Fibroblast of the aortic adventitia (primary cell): ENCODE results near the gene GCNT3. TPM values are rescaled to one million over a fixed set of nuclear protein-coding genes. Genes with fewer than 3 reads are reported as not detected.
"Not testable (repeated sequence)": the region's sequence is repeated elsewhere in the genome, so short reads cannot be mapped to it uniquely, and the experiment has no call there.

Experiments
- DNase-seq: peaks from one replicate; pipeline ENCODE4 v3.0.0-alpha.2; 2010; ENCODE audit warnings: low read depth
- H3K4me3 ChIP-seq: 2 replicates; pipeline ENCODE4 v1.5.1; 2011; ENCODE audit warnings: low read depth, mild to moderate bottlenecking, control low read depth, low read length, moderate library complexity
- total RNA-seq: library from RNA; depleted of rRNA; stranded (reverse); fragments of >200 nt; gene quantifications from 2 replicates; pipeline ENCODE4 v1.2.3, GENCODE V29; 2012; ENCODE audit warnings: low replicate concordance
- TF ChIP-seq, protein P1 (sequence below): IDR thresholded peaks from 2 replicates; pipeline ENCODE4 v1.5.1; 2011; ENCODE audit warnings: mild to moderate bottlenecking, low read length, control low read depth, inconsistent platforms; ENCODE audit not compliant: insufficient read depth

GCNT3 gene
- total RNA-seq, 1 donor, result 0.27 TPM

DNA sequence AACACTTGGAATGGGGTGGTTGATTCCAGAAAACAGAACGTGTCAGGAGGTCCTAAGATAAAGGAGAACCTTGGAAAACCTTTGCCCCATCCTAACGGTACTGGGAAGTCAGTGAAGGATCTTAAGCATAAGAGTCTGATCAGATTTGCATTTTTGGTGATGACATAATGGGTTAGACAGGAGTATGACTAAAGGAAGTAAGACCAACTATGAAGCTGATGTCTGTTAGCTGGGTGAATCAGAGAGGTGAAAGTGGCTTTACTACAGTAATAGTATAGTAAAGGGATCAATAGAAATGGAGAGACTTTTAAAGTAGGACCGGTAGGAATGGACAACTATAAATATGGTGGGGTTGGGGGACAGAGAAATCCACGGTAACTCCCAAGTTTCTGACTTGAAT lies 33.2 kb downstream of the GCNT3 start:
- TF ChIP-seq, protein P1, sequence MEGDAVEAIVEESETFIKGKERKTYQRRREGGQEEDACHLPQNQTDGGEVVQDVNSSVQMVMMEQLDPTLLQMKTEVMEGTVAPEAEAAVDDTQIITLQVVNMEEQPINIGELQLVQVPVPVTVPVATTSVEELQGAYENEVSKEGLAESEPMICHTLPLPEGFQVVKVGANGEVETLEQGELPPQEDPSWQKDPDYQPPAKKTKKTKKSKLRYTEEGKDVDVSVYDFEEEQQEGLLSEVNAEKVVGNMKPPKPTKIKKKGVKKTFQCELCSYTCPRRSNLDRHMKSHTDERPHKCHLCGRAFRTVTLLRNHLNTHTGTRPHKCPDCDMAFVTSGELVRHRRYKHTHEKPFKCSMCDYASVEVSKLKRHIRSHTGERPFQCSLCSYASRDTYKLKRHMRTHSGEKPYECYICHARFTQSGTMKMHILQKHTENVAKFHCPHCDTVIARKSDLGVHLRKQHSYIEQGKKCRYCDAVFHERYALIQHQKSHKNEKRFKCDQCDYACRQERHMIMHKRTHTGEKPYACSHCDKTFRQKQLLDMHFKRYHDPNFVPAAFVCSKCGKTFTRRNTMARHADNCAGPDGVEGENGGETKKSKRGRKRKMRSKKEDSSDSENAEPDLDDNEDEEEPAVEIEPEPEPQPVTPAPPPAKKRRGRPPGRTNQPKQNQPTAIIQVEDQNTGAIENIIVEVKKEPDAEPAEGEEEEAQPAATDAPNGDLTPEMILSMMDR, result no peak
- no peak for DNase-seq
- no peak overlapping the region for H3K4me3 ChIP-seq

DNA sequence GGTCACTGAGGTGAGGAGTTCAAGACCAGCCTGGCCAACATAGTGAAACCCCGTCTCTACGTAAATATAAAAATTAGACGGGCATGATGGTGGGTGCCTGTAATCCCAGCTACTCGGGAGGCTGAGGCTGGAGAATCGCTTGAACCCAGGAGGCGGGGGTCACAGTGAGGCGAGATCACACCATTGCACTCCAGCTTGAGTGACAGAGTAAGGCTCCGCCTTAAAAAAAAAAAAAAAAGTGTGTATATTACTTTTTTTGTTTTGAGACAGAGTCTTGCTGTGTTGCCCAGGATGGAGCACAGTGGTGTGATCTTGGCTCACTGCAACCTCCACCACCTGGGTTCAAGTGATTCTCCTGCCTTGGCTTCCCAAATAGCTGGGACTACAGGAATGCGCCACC lies 34.2 kb downstream of the GCNT3 start:
- DNase-seq, H3K4me3 ChIP-seq: not testable (repeated sequence)

DNA sequence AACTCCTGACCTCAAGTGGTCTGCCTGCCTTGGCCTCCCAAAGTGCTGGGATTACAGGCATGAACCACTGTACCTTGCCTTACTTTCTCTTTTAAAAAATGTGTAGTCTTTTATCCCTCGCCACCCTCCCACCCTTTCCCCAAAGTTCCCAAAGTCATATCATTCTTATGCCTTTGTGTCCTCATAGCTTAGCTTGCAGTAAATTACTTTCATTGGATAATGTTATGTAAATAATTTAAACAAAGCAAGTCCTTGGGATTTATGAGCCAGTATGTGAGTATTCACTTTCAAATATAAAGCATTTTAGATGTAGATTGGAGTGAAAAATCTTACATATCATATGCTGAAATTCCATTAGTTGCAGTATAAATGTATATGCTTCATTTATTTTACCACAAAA lies 34.7 kb downstream of the GCNT3 start:
- TF ChIP-seq, protein P1, result no peak
- no peak overlapping the region for H3K4me3 ChIP-seq
- no peak for DNase-seq

DNA sequence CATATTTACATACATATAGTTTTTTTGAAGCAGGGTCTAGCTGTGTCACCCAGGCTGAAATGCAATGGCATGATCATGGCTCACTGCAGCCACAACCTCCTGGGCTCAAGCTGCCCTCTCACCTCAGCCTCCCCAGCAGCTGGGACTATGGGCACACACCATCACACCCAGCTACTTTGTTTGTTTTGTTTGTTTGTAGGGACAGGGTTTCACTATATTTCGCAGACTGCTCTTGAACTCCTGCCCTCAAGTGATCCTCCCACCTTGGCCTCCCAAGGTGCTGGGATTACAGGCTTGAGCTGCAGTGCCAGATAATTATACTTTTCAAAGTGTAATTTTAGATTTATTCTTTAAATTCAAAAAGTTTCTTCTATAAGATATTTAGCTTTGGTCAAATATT lies 35.5 kb downstream of the GCNT3 start:
- no peak overlapping the region for H3K4me3 ChIP-seq
- TF ChIP-seq, protein P1, result no peak
- DNase-seq, result no peak

DNA sequence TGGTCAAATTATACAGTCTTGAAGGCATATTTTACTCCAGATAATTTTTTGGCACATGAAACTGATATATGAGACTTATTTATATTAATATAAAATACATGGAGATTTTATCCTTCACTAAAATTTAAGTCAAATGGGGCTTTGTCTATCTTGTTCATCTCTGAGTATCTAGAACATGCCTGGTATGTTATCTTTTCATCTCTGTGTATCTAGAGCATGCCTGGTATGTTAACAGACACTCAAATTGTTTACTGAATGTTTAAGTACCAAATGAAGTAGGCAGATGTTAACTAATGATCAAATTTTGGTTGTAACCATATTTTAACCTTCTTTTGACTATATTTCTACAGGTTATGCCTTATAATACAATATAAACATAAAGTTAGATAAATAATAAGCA lies 38.0 kb downstream of the GCNT3 start:
- TF ChIP-seq, protein P1, result no peak

DNA sequence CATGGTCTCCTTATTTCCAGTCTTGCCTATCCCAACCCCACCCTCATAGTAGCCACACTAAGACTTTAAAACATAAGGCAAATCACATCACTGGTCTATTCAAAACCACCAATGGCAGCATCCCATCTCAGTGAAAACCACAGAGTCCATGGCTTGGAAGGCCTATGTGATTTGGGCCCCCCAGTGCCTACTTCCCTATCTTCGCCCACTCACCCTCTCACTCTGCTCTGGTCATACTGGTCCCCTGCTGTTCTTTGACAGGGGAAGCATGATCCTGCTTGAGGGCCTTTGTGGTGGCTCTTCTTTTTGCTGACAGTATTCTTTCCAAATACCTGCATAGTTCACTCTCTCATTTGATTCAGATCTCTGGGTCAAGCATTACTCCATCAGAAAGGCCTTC lies 42.5 kb downstream of the GCNT3 start:
- H3K4me3 ChIP-seq, result no peak overlapping the region
- DNase-seq, result no peak
- TF ChIP-seq, protein P1, result no peak

More for the DNA sequence above, 38.0 kb downstream of the GCNT3 start:
- no peak overlapping the region for H3K4me3 ChIP-seq
- DNase-seq, result no peak

DNA sequence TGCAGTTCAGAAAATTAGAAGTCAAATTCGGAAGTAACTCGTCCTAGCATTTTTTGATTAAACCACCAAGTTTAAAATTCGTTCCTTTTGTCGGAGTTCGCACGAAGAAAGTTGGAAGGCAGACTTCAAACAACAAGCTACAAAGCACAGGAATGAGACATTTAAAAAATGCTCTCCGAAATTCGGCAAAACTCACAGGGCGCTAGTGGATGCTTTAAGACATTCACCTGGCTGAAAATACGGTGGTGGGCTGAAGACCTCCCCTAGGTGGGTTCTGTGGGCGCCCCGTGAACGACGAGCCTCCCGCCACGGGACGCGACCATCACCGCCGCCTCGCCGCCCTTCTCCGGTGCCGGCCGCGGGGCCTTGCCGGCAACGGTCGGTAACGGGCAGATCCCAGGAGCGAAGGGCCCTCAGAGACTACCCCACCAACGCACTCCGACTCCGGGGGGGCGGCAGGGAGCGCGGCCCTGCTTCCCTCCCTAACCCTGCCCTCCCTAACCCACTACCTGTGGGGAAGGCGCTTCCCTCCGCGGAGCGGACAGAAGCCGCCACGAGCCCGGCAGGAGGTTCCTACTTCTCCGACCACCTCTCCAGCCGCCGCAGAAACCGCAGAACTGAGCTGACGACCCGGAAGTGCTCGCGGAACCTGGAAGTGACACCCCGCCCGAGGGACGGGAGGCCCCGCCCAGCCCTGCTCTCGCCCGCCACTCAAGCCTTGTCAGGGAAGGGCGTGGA lies 45.5 kb downstream of the GCNT3 start, which contains the start of gene GTF2A2:
GTF2A2 (minus strand) TSS at position 619 of the 738 bp plus-strand sequence. CDS start 5,238 bp downstream, outside the sequence.
- DNase-seq, result peak; percentile 88

More for the DNA sequence above, 45.5 kb downstream of the GCNT3 start, which contains the start of gene GTF2A2:
- TF ChIP-seq, protein P1, result no peak
- peak within 1 kb of the TSS; percentile 83 for H3K4me3 ChIP-seq
